Adrenal gland (tissue), 12 donors: Measurements from ENCODE around the gene CALM1. TPM values are rescaled to one million over a fixed set of nuclear protein-coding genes. Genes with fewer than 3 reads are reported as not detected.
A peak's percentile ranks its signal among the peaks of the same experiment; 100 is the strongest.

Source experiments
- DNase-seq, 7 donors: peaks; one replicate each; pipeline ENCODE4 v3.0.0-alpha.2; 2019 to 2020
- H3K27ac ChIP-seq, 5 donors: fragments of 200-600 bp; sonication (generic) in 4 of 5; 1 replicate in 3 of 5; 2 replicates in 2 of 5; pipeline versions ENCODE4 v1.5.1 to v1.8.0; 2016 to 2020; ENCODE audit warnings: mild to moderate bottlenecking in 1 of 5
- H3K27me3 ChIP-seq: fragments of 200-600 bp; 2 replicates; pipeline ENCODE4 v1.8.0; 2021
- H3K36me3 ChIP-seq, 2 donors: fragments of 200-600 bp; replicated peaks in 1 of 2; 1 replicate in 1 of 2; 2 replicates in 1 of 2; pipeline versions ENCODE4 v1.5.1 to v1.8.0; 2018 to 2022
- H3K4me1 ChIP-seq, 2 donors: fragments of 200-600 bp; replicated peaks in 1 of 2; 1 replicate in 1 of 2; 2 replicates in 1 of 2; pipeline versions ENCODE4 v1.5.1 to v1.8.0; 2018 to 2021
- H3K4me3 ChIP-seq, 4 donors: fragments of 200-600 bp; sonication (generic) in 3 of 4; one replicate each; pipeline ENCODE4 v1.5.1; 2016 to 2018
- H3K9me3 ChIP-seq, 3 donors: fragments of 200-600 bp; sonication (generic) in 1 of 3; replicated peaks in 1 of 3; 1 replicate in 2 of 3; 2 replicates in 1 of 3; pipeline versions ENCODE4 v1.5.1 to v1.8.0; 2016 to 2021
- POLR2A ChIP-seq, 2 donors: fragments of 450-650 bp; IDR thresholded peaks; one replicate each; pipeline ENCODE4 v1.6.1; 2017; ENCODE audit warnings: antibody characterized with exemption in 2 of 2, mild to moderate bottlenecking in 2 of 2, moderate library complexity in 1 of 2
- WGBS, 4 donors: extraction: QIAGEN DNeasy Blood & Tissue Kit in 2 of 4; methylation state at CpG; one replicate each; pipeline versions ENCODE4 v1.1.5 to v1.1.7; 2013 to 2017; 5-methylcytosine and 5-hydroxymethylcytosine counted together
- intact Hi-C, 2 donors: fragments of 100-400 bp; cut with DNase I; formaldehyde crosslinking; loops; one replicate each; pipeline versions ENCODE4 v1.14.1 to v1.15.0; 2022 to 2023
- polyA plus RNA-seq, 3 donors: library from polyadenylated mRNA; stranded (reverse); fragments of 200-250 nt in 2 of 3; fragments of 350-450 nt in 1 of 3; fragmentation: Illumina TruSeq in 1 of 3; extraction: RNeasy Lipid Tissue Mini Kit (QIAGEN cat#74804) in 1 of 3; gene quantifications; one replicate each; pipeline ENCODE4 v1.2.3, GENCODE V29; 2013 to 2014
- total RNA-seq, 9 donors: library from RNA; depleted of rRNA in 4 of 9; stranded (reverse); fragments of >200 nt in 4 of 9; fragments of 120-200 nt in 1 of 9; fragmentation: NEBNext Ultra II Directional in 1 of 9; extraction: Animal tissue kit (Norgen Biotek cat#: 25700) in 1 of 9; gene quantifications; one replicate each; pipeline versions ENCODE4 v1.1.0 to v1.2.4, GENCODE V29; 2013 to 2023
- TF ChIP-seq, protein P1 (sequence below), 6 experiments: fragments of 450-650 bp in 4 of 6; fragments of 200-600 bp in 2 of 6; sonication (generic) in 1 of 6; IDR thresholded peaks; 1 replicate in 5 of 6; 2 replicates in 1 of 6; pipeline versions ENCODE4 v1.5.1 to v1.8.0; 2016 to 2021; ENCODE audit warnings: antibody characterized with exemption in 6 of 6, mild to moderate bottlenecking in 2 of 6, moderate library complexity in 1 of 6
- donor health status: healthy with polysubstance abuse.
- donor health status: Bipolar disorder and iron deficiency.
- donor health status: DM: yes; HTN: yes; CAD: no.
- donor health status: DM: no; HTN: no; CAD: no.
- donor health status: DM: no; HTN: no; CAD: no.
- donor health status: DM: yes; HTN: yes; CAD: no.

CALM1 gene
- total and polyA plus RNA-seq, 12 donors, result 153 to 402 (median 232) TPM

DNA sequence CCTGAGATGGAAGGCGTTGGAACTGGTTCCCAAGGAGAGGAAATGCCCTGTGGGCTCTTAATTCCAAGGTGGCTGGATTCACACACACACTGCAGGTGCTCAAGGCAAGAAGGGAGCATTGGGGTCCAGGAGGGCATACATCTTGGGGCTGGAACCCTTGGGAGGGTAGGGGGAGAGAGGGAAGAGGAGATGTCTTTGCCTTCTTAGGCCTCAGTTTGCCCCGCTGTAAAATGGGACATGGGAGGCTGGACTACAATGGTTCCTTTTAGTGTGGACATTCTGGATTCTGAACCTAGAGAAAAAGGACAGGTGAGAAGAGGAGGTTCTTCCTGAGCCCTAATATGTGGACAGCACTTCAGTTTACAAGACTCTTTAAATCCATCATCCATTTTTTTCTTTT, 43.8 kb downstream of the CALM1 start:
- Histone ChIP-seq H3K9me3 (no peaks in the 10 kb centered on the region), H3K27me3 (no peaks in the 10 kb centered on the region), H3K36me3 (no peaks in the 10 kb centered on the region), H3K4me1 (peaks cover 0 to 5% of the 10 kb centered on the region in 2 donors), H3K27ac (peak overlapping the region in 1 of 5 donors; percentile 26), H3K4me3 (no peak overlapping the region)
- no peak for DNase-seq
- WGBS, 4 donors, result 78 to 86% (median 84%) methylated on average over 2 of the region's 2 CpGs
- intact Hi-C loops, result no loop called here
- TF ChIP-seq POLR2A (IDR thresholded peaks at IDR 0.05), result no peak
- TF ChIP-seq, protein P1, sequence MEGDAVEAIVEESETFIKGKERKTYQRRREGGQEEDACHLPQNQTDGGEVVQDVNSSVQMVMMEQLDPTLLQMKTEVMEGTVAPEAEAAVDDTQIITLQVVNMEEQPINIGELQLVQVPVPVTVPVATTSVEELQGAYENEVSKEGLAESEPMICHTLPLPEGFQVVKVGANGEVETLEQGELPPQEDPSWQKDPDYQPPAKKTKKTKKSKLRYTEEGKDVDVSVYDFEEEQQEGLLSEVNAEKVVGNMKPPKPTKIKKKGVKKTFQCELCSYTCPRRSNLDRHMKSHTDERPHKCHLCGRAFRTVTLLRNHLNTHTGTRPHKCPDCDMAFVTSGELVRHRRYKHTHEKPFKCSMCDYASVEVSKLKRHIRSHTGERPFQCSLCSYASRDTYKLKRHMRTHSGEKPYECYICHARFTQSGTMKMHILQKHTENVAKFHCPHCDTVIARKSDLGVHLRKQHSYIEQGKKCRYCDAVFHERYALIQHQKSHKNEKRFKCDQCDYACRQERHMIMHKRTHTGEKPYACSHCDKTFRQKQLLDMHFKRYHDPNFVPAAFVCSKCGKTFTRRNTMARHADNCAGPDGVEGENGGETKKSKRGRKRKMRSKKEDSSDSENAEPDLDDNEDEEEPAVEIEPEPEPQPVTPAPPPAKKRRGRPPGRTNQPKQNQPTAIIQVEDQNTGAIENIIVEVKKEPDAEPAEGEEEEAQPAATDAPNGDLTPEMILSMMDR (IDR thresholded peaks at IDR 0.05), result no peak

DNA sequence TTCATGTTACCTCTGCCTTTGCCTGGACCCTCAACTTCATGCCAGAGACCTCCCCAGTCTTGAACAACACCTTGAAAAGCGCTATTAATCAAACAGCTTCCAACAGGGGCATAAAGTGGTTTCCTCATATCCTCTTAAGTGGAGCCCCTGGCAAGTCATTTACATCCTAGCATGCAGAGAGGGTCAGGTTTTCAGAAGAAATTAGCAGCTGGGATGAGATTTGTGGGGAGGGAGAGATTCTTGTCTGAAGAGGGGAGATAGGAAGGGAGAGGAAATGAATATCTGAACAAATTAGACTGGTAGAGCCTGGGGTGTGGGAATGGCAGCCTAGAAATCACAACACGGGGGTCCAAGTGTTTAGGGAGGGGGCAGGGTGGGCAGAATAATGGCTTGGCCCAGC, 45.6 kb downstream of the CALM1 start:
- 54 to 68% (median 57%) methylated on average over 2 of the region's 2 CpGs for WGBS, 4 donors
- Histone ChIP-seq H3K27me3 (no peaks in the 10 kb centered on the region), H3K9me3 (no peaks in the 10 kb centered on the region), H3K36me3 (no peaks in the 10 kb centered on the region), H3K27ac (peak overlapping the region in 1 of 5 donors; percentile 56), H3K4me1 (peaks cover 0 to 5% of the 10 kb centered on the region in 2 donors), H3K4me3 (no peak overlapping the region)
- TF ChIP-seq, protein P1 (IDR thresholded peaks at IDR 0.05), result no peak
- TF ChIP-seq POLR2A (IDR thresholded peaks at IDR 0.05), result no peak
- intact Hi-C loops, result no loop called here
- DNase-seq, result no peak

DNA sequence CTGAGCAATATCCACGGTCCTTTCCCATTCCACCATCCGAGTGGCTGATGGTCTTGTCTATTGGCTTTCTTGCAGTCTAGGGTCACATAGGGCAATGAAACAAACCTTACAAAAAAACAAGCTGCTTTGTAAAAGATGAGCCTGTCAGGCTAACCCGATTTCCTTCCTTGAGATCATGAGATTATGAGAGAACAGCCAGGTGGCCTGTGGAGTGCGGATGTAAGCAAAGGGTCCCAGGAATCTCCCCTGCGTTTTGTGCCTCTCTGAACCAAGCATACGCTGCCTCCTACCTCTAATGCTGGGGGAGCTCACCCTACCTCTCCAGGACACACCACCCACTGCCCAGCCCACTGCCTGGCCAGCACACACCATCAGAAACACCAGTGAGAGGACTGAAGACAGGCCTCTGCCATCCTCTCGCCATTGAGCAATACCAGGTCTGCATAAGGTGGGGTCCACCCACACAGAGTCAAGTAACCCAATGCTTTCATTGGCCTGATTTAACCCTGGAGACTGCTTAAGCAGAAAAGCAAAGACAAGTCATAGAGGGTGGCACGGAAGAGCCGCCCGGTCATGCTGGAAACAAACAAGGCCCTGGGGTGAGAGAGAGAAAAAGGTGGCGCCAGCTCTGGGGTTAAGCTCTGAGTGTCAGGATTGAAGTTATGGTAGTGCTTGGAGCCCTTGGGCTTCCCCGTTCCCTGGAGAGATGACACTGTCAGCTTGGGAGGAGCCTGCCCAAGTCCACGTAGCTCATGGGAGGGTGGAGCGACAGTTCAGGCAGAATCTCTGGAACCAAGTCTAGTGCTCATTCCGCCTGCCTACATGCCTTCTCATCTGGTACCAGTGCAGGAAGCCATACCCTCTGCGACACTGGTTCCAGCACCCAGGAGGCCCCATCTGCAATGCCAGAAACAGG, 46.6 kb downstream of the CALM1 start:
- 75 to 81% (median 77%) methylated on average over 16 of the region's 16 CpGs for WGBS, 4 donors
- intact Hi-C loops, result no loop called here

DNA sequence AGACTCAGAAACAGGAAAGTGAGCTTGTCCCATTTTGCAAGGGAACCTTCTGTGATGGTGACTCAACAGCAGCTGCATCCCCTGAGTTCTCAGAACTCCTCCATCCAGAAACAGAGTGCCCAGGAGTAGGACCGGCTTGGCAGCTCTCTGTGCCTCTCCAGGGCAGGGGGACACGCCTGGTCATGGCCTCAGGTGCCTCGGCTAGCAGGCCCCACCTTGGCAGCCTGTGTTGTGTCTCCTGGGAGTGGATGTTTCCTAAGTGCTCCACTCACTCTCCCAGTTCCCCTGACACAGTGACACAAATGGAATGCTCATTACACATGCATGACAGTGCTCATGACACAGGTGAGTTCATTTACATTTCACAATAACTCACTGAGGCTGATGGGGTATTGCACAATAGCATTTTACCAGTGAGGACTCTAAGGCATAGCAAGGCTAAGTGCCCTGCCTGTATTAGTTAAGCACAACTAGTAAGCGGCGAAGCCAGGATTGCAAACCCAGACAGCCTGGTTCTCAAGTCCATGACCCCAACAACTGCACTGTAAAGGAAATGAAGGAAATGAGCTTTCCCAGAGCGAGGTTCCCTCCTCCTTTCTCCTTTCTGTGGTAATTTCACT, 47.4 kb downstream of the CALM1 start:
- TF ChIP-seq POLR2A (IDR thresholded peaks at IDR 0.05), result no peak
- TF ChIP-seq, protein P1 (IDR thresholded peaks at IDR 0.05), result no peak
- Histone ChIP-seq H3K9me3 (no peaks in the 10 kb centered on the region), H3K36me3 (no peaks in the 10 kb centered on the region), H3K27me3 (no peaks in the 10 kb centered on the region), H3K4me1 (peaks cover 0 to 5% of the 10 kb centered on the region in 2 donors), H3K27ac (peak overlapping the region in 1 of 5 donors; percentile 56), H3K4me3 (no peak overlapping the region)
- 73 to 88% (median 74%) methylated on average over 4 to 6 of the region's 6 CpGs for WGBS, 4 donors
- no peak for DNase-seq
- intact Hi-C loops, result no loop called here

More for the DNA sequence above, 46.6 kb downstream of the CALM1 start:
- Histone ChIP-seq H3K36me3 (no peaks in the 10 kb centered on the region), H3K9me3 (no peaks in the 10 kb centered on the region), H3K4me3 (no peak overlapping the region), H3K4me1 (peaks cover 0 to 5% of the 10 kb centered on the region in 2 donors), H3K27ac (peak overlapping the region in 1 of 5 donors; percentile 56), H3K27me3 (no peaks in the 10 kb centered on the region)
- DNase-seq, result peak in 1 of 7 donors; percentile 82
- TF ChIP-seq, protein P1 (IDR thresholded peaks at IDR 0.05), result no peak
- no peak for TF ChIP-seq POLR2A (IDR thresholded peaks at IDR 0.05)
